DMS 273 treated with DMSO at 0.1 percent for 48 hours (cell line): Measurements from ENCODE around the gene TMA7.

ENCODE experiments used
- DNase-seq: peaks from one replicate; lab custom pipeline; 2025; lab: John Stamatoyannopoulos, UW

The TMA7 gene

DNA sequence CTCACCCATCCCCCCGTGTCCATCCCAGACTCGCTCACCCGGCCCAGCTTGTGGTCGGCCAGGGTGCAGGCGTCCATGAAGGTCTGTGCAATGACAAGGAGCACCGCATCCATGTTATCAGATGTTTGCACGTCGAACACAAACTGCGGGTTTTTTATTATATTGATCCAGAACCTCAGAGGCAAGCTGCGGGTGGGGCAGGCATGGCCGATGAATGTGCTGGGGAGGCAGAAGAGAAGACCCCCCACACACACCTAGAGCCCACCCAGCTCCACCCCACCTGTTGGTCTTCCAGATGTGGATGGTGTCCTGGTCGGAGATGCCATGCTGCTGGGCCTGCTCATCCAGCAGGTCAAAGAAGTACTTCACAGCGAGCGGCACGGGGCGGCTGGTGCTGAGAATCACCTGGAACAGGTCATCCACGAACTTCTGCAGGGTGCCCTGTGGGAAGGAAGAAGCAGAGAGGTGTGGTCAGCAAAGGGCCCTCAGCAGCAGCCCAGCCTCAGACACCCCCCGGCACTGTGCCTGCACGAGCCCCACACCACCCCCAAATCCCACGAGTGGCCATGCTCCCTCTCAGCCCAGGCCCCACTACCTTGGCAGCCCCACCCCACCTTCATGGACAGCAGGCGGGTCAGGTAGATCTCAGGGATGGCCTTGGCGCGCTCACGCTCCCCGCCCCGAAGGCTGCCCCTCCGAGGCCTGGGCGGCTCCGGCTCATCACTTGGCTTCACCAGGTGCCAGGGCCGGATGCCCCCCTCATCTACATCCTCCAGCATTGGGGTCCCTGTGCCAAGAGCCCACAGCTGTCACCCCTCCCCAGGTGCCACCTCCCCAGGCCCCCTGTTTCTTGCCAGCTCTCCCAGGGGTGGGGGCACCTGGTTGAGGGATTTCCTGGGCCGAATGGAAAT is 30.5 kb upstream of the TMA7 start:
- no peak for DNase-seq

DNA sequence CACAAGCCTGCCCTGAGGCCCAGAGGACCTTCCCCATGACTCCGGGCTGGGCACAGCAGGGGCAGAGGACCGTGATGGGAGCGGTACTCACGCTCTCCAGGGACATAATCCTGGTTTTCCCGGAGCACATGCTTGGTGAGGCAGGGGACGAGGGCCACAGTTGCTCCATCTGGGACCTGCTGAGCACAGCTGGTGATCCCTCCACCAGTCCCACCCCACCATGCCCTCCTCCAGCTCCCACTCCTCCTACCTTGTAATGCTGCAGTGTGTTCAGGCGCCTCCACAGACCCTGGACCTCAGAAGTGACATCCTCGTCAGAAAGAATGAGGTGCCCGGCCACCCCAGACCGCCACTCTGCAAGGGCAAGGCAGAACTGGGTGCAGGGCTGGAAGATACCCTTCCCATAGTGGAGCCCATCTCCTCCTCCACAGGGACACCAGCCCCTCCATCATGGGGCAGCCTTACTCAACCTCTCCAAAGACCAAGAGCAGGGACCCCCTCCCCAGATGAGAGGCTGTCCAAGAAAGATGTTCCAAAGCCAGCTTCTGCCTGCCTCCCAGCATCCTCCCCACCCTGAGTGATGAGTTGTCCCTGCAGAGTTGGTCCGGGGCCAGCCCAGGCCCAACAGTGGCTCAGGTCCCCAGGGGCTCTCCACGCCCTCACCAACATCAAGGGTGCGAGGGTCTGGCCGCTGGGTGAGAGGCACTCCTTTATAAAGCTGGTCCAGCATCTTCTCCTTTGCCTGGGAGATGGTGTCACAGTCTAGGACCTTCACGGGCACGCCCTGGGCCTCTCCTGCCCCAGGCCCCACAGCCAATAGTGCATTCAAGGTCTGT is 29.6 kb upstream of the TMA7 start:
- no peak for DNase-seq

DNA sequence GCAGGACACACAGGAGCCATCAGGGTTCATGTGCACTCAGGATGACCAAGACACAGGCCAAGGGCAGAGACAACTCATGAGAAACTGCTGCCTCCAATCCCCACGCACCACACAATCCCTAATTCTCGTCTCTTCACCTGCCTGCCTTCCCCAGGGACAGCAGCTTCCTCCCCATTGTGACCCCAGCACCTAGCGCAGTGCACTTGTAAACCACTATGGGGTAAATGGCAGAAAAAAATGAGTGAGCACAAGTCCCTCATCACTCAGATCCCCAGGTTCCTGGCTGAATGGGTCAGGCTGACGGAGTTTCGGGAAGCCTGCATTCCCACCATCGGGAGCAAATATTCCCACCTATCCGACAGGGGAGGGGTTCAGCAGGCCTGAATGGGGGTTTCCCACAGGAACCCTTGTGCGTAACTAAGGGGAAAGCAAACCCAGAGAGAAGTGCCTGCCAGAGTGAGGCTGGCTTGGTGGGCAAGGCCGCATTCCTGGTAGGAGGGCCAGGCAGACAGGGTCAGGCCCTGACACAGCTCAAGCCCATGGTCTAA is 28.9 kb upstream of the TMA7 start:
- DNase-seq = no peak

DNA sequence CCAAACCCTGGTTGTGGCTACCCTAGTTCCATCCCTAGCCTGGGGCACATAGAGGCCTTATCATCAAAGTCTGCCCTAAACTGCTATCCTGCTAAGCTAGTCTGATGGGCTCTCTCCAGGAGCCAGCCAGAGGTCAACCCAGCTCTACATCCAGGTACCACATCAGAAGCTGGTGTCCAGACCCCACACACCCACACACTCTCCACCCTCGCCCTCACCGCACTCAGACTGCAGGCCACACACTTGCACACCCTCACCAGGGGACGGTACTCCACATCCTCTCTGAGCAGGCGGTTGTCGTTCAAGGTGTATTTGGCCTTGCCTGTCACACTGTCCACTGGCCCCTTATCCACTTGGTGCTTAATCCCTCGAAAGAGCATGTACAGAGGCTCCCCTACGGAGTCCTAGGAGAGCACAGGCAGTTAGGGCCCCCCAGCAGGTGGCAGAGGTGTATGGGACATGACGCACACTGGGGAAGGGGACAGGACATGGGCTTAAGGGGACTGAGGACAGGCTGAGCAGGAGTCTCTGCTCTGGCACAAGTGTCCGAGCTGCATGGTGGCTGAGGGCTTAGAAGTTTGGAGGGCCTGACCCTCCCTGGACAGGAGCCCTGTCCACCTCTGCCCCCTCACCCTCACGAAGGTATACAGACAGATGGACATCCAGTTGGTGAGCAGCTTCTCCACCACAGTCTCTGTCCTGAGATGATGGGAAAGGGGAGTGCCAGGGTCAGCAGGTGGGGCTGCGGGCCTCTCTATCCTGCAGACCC is 28.3 kb upstream of the TMA7 start:
- DNase-seq = no peak

DNA sequence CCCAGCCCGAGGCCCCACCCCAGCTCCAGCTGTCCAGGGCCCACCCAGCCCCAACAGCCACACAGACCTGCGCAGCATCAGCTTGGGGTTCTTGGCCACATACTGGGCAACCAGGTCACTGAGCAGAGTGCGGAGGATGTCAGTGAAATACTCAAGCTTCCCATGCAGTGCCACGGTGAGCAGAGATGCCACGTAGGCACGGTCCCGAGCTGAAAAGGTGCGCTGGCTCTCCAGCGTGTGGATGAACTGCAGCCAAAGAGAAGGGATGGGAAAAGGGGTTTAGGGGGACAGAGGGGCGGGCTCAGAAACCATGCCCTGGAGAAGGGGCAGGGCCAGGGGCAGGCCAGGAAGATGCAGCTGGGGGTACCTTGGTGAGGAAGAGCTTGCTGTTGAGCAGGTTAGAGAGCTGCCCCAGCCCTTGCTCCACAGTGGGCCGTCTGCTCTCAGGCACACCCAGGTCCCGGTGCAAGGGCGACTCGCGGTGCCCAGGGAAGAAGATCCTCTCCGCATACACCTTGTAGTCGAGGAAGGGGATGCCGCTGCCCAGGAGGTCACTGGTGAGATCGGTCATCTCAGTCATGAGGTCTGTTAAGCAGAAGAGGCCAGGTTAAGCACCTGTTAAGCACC is 27.6 kb upstream of the TMA7 start:
- no peak for DNase-seq

DNA sequence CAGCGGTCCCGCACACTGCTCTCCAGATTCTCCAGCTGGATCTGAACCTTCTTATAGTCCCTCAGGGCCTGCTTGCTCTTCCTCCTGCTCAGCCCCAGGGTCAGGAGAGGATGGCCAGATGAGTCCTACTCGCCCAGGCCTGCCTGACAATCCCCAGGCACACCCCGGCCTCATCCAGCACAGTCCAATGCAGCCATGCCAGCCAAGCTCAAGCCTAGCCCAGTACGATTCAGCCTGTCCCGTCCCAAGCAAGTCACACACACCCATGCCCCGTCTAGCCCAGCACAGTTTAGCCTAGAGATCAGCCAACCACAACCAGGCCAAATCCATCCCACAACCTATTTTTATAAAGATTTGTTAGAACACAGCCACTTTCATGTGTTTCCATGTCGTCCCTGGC is 27.0 kb upstream of the TMA7 start:
- DNase-seq = no peak

DNA sequence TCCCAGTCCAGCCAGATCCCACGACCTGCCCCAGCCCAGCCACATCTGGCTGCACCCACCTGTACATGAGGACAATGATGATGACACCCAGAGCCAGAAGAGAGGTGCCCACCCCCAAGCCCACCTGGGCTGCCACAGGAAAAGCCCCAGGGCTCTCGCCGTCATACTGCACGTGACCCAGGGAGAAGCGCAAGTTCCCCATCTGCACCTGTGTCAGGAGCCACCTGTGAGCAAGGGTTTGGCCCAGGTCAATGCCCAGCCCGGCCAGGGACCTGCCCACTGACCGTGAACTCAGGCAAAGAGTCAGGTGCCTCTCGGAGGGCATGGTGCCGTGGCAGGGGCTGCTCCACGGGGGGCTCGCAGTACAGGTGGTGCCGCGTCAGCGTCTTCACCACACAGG is 26.4 kb upstream of the TMA7 start:
- no peak for DNase-seq

DNA sequence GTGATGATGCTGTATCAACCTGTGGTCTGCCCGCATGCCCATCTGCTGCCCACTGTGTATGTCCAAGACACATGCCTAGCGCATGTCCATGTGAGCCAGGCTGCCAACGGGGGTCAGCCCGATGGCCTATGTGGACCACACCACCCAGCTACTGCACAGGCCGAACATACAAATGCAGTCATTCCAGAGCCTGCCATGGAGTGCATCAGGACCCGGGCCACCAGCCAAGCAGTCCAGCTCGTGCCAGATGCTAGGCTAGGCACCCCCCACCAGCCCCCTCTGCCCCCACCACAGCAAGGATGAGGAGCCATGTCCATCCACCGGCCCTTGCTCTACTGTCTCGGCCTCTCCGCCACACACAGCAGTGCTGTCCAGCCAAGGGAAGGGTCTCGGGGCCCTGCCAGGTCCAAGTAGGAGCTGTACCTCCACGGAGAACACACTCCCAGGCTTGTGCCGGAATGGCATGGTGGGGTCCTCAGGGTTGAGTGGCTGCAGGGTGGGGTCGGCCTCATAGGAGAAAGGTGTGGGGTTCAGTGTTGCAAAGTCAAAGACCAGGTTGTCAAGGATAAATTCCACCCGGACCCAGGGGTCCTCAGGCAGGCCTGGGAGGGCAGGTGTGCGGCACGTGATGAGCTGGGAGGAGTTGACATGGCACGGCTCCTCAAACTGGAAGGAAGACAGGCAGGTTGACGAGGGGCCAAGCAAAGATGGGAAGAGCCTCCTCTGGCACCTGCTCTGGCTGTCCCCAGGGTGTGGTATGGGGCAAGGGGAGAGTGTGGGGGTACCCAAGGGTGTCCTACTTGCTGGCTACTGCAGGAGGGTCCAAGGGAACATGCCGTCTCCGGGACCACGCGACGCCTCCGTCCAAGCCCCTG is 25.4 kb upstream of the TMA7 start:
- DNase-seq = no peak

DNA sequence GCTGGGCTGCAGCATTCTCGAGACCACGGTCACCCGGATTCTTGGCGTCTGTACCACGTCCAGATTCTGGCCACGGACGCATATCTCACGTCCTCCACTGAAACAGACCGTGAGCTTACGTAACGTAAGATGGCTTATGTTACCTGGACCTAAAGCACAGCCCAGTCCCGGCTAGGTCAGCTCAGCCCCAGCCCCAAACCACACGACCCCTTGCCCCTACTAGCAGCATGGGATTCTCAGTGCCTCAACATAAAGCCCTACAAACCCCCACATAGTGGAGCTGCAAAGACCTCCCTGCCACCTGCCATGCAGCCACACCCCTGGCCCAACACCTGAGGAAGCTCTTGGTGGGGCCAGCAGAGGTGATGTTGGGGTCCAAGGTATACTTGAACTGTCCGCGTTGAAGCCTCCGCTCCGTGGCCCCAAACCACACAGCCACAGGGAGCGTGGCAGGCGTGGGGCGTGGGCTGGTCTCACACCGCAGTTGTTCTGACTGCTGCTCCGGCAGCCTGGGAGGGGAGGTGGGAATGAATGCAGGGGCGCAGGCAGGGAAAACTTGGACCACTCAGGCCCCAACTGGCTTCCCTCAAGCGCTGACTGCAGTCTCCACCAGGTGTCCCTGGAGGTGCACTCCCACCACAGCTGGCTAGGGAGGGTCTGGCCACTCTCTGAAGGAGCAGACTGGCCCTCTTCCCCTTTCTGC is 24.7 kb upstream of the TMA7 start:
- no peak for DNase-seq

DNA sequence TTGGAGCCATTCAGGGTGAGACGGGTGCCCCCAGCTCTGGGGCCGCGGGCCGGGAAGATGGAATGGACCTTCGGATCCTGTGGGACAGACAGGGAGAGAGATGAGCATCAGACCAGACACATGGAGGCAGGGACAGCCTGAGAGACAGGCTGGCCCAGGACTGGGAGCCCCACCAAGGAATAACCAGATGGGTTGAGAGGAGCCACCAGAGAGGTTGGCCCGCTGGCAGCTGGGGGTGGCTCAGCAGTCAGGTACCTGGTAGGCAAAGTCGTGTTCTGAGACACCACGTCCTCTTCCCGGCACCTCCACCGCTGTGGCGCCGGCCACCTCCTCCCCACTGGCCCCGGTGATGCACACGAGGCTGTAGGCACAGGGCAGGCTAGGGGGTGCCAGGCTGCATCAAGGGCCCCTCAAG is 24.0 kb upstream of the TMA7 start:
- no peak for DNase-seq

DNA sequence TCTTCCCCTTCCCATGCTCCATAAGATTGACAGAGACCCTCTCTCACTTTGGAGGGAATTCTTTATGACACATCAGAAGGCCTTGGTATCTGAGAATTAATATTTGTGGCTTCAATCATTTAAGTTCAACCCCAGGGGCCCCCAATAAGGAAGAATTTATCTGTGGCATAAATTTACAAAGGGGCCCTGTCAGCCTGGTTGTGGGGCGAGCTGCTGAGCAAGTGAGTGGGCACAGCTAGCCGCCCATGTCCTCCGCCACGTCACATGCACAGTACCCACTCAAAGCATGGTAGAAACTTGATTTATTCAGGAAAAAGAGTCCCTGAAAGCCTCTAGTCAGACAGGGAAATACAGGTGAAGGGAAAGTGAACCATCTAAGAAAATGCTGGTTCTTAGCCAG is 23.5 kb upstream of the TMA7 start:
- DNase-seq = no peak

DNA sequence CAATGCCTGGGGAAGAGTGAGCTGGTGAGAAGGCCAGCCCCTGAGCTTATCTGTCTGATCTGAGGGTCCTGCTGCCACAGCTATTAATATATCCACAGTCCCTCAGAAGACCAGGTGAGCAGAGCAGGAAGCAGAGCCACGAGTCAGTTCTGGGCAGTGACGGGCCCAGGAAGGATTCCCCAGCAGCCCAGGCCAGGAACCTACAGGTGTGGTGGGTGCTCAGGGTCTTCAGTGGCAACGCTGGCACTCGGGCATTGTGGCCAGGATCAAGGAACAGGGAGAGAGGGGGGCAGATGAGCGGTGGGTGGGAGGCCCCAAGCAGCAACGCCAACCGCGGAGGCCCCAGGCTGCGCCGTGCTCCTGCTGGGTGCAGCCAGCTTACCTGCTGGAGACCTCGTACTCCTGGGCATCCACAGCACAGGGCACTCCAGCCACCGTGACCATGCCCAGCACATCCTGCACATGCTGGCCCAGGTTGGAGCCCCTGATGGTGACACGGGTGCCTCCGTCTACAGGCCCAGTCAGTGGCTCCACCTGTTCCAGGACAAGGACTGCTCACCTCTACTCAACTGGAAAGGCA is 22.4 kb upstream of the TMA7 start:
- DNase-seq = no peak

DNA sequence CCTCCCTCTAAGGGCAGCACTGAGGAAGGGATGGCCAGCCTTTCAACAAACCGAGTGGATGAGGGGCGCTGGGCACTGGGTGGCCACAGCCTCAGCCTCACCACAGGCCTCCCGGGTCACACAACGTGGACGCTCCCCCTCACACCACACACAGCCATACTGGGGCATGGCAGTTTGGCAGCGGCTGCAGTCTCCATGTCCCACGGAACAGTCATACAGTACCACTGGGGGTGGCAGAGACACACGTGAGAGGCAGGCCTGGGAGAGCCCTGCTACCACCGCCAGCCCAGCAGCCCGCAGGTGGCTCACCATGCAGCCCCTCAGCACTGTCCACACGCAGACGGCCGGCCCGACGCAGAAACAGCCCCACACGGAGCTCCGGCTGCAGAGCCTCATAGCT is 21.9 kb upstream of the TMA7 start:
- DNase-seq = no peak

DNA sequence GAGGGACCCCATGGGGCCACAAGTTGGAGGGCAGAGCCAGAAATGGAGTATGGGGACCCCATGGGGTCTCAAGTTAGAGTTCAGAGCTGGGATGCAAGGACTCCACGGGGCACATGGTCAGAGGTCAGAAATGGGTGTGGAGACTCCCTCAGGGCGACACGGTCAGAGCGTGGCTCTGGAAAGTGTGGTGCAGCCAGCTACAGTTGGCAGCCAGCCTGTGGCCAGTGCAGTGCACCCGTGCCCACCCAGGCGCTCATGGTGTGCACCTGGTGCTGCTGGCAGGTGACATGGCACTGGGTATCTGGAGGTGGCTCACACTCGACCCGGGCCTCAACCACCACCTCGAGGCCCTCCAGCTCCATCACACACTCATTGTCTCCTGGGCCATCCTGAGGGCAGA is 21.4 kb upstream of the TMA7 start:
- DNase-seq = no peak

DNA sequence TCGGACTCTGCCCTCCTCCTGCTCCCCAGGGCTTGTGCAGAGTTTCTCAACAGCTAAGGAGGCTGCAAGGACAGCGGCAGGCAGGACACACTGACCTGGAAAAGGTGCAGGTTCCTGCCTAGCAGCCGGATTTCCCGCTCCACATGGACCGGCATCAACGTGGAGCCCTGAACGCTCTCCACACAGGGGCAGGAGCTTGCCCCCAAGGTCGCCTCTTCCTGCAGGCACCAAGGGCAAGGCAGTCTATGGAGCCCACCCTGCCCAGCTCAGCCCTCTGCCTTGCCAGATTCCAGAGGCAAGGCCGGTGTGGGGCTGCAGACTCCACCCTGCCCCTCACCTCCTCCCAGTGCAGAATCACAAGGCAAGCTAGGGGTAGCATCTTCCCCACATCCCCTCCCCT is 20.9 kb upstream of the TMA7 start:
- no peak for DNase-seq

DNA sequence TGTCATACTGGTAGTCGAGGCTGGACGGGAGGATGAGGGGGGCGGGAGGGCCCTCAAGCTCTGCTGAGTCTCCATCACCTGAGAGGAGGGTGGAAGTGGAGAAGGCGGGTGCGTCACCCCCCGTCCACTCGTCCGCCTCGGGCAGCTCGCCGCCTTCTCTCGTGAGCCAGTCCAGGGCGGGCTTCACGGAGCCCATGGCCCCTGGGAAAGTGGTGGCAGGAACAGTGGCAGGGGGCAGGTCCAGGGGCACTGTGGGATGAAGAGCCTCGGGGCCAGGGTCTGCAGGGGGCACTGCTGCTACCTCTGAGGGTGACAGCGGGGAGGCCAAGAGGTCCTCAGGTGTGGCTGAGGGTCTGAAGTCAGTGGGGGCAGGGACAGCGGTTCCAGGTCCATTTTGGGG is 20.5 kb upstream of the TMA7 start:
- DNase-seq = no peak

DNA sequence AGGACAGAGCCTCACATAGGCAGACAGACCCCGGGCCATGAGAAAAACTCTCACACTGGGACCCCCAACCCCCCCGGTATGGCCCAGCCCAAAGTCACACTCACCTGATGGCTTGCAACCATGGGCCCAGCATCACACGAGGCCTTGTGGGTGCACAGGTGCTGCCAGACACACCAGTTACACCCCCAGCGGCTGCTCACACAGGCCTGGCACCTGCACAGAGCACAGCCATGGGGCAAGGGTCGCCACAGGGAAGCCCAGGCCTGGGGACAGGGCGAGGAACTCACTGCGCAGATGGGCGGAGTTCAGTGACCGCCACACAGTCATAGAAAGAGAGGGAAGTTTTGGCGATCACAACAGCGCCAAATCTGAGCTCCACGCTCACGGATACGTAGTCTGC is 19.5 kb upstream of the TMA7 start:
- no peak for DNase-seq

DNA sequence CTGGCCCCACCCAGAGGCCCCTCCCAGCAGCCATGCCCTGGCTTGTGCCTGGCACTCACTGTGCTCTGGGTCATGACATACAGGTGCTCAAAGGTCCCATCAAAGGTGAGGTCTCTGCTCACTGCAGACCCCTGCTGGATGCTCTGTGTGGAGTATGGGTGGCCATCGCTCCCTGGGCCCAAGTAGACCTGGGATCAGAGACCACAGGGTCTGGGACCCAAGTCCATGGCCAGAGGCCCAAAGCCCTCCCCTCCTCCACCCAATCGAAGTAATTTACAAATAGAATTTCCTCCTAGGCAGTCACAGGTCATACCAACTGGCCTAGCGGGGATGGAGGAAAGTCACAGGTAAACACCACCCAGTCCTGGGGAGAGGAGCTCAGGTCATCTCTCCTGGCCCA is 17.8 kb upstream of the TMA7 start:
- no peak for DNase-seq

DNA sequence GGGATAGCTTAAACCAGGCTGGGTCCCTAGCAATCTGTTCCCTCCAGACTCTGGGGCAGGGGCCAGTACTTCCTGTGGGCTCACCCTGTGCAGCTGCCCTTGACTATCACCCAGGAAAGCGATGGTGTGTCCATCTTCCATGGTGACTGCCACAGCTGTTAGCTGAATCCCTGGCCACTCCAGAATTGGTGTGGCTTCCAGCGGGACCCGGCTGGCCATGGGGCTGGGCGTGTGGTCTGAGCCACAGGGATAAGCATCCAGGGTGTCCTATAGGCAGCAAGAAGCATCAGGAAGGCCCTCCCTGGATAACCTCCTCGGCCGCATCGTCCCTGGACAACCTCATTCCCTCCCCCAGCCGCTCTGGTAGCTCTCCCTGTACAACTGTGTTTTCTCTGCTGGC is 17.4 kb upstream of the TMA7 start:
- DNase-seq = no peak
